ENCODE results near the gene CTTN.

Gene CTTN

GRCh38 chr11:70456921-70457532 is 58.7 kb downstream of the CTTN start:
- no peak for DNase-seq (ENCODE audit: low read depth)

- no peak for DNase-seq (ENCODE audit: low read depth)
Observed at GRCh38 chr11:70458736-70459135, 60.4 kb downstream of the CTTN start.

GRCh38 chr11:70460111-70460510 is 61.8 kb downstream of the CTTN start:
- no peak for DNase-seq (ENCODE audit: low read depth)

GRCh38 chr11:70460964-70461363 is 62.6 kb downstream of the CTTN start:
- no peak for DNase-seq (ENCODE audit: low read depth)

GRCh38 chr11:70462818-70463477 is 64.6 kb downstream of the CTTN start:
- no peak for DNase-seq (ENCODE audit: low read depth)

- no peak for DNase-seq (ENCODE audit: low read depth)
Observed at GRCh38 chr11:70463478-70464255, 65.3 kb downstream of the CTTN start.

- no peak for DNase-seq (ENCODE audit: low read depth)
Observed at GRCh38 chr11:70464509-70465361, 66.4 kb downstream of the CTTN start.

GRCh38 chr11:70466154-70466553 is 67.8 kb downstream of the CTTN start:
- DNase-seq (ENCODE audit: low read depth): no peak

- DNase-seq (ENCODE audit: low read depth): no peak
Observed at GRCh38 chr11:70466596-70466995, 68.3 kb downstream of the CTTN start.

- no peak for DNase-seq (ENCODE audit: low read depth)
Observed at GRCh38 chr11:70467201-70468085, 69.1 kb downstream of the CTTN start.

GRCh38 chr11:70468256-70469195 is 70.2 kb downstream of the CTTN start:
- DNase-seq (ENCODE audit: low read depth): no peak

- DNase-seq (ENCODE audit: low read depth): no peak
Observed at GRCh38 chr11:70470127-70470526, 71.8 kb downstream of the CTTN start.

GRCh38 chr11:70471254-70471653 is 72.9 kb downstream of the CTTN start:
- no peak for DNase-seq (ENCODE audit: low read depth)

- no peak for DNase-seq (ENCODE audit: low read depth)
Observed at GRCh38 chr11:70472240-70472639, 73.9 kb downstream of the CTTN start.

- no peak for DNase-seq (ENCODE audit: low read depth)
Observed at GRCh38 chr11:70473186-70473872, 75.0 kb downstream of the CTTN start.

- no peak for DNase-seq (ENCODE audit: low read depth)
Observed at GRCh38 chr11:70473873-70474690, 75.8 kb downstream of the CTTN start.

GRCh38 chr11:70474710-70475109 is 76.4 kb downstream of the CTTN start:
- no peak for DNase-seq (ENCODE audit: low read depth)

GRCh38 chr11:70476669-70477068 is 78.3 kb downstream of the CTTN start:
- DNase-seq (ENCODE audit: low read depth): no peak

GRCh38 chr11:70477176-70477575 is 78.8 kb downstream of the CTTN start:
- DNase-seq (ENCODE audit: low read depth): no peak

Measured in stimulated activated CD4-positive, alpha-beta T cell treated with anti-CD3 and anti-CD28 coated beads, Interleukin-2, amount 100 ng/mL, for 4 hours (primary cell).